GM12878 (cell line): ENCODE data around the gene PSMD11. TPM values are rescaled to one million over a fixed set of nuclear protein-coding genes. Genes with fewer than 3 reads are reported as not detected.

Experiments used
- ATAC-seq: fragments of 200-7000 bp; cut with Tn5 transposase; 3 replicates; pipeline ENCODE4 v1.9.1; 2020; ENCODE audit warnings: mild to moderate bottlenecking, moderate library complexity
- BruUV-seq: library from RNA; stranded (reverse); fragments of 400-500 nt; replicated peaks from 2 replicates; lab custom pipeline; 2021; lab: Mats Ljungman, UMichigan
- CTCF ChIA-PET: fragments of 300-600 bp; sonication (Branson Sonifier 250); formaldehyde crosslinking; extraction: SDS; loops from one replicate; lab custom pipeline; 2021; ENCODE audit warnings: inconsistent platforms; lab: Yijun Ruan, JAX
- POLR2A ChIA-PET: fragments of 350-600 bp; formaldehyde crosslinking; extraction: SDS; loops from one replicate; lab custom pipeline; 2021; ENCODE audit warnings: inconsistent platforms; lab: Charles Lee
- RAD21 ChIA-PET: fragments of 300-600 bp; sonication (Branson Sonifier 250); formaldehyde crosslinking; loops from one replicate; lab custom pipeline; 2023; ENCODE audit warnings: antibody characterized with exemption; ENCODE audit not compliant: unreplicated experiment; lab: Charles Lee
- SMC1A ChIA-PET: fragments of 300-600 bp; sonication (Branson Sonifier 250); formaldehyde crosslinking; loops from one replicate; lab custom pipeline; 2023; ENCODE audit not compliant: unreplicated experiment, uncharacterized antibody; lab: Charles Lee
- DNase-seq: peaks from one replicate; pipeline ENCODE4 v3.0.0-alpha.2; 2011; ENCODE audit warnings: low read depth, low spot score
- FAIRE-seq: peaks from 3 replicates; lab custom pipeline; 2011; peaks lifted over from hg19 to GRCh38; lab: Jason Lieb, UNC
- H2AFZ ChIP-seq: 2 replicates; pipeline ENCODE4 v1.6.0; 2011; ENCODE audit warnings: low read depth, low read length, control low read depth; ENCODE audit not compliant: control insufficient read depth
- H3K27ac ChIP-seq: 2 replicates; pipeline ENCODE4 v1.5.1; 2011; ENCODE audit warnings: control low read depth; ENCODE audit not compliant: control insufficient read depth, insufficient read depth
- H3K27me3 ChIP-seq, 2 experiments: replicated peaks in 1 of 2; 2 replicates each; pipeline versions ENCODE4 v1.6.0 to v1.6.1; 2011; ENCODE audit warnings: low read length in 1 of 2; ENCODE audit not compliant: control insufficient read depth in 2 of 2, insufficient read depth in 2 of 2
- H3K36me3 ChIP-seq, 2 experiments: 2 replicates each; pipeline ENCODE4 v1.5.1; 2011; ENCODE audit warnings: low read length in 1 of 2; ENCODE audit not compliant: control insufficient read depth in 2 of 2, insufficient read depth in 2 of 2
- H3K4me1 ChIP-seq: 2 replicates; pipeline ENCODE4 v1.6.1; 2011; ENCODE audit warnings: mild to moderate bottlenecking, low read length, moderate library complexity, mixed read lengths; ENCODE audit not compliant: control insufficient read depth, insufficient read depth
- H3K4me2 ChIP-seq: 2 replicates; pipeline ENCODE4 v1.6.0; 2011; ENCODE audit warnings: control low read depth; ENCODE audit not compliant: control insufficient read depth, insufficient read depth
- H3K4me3 ChIP-seq: fragments of 200-600 bp; sonication (generic); 2 replicates; pipeline ENCODE4 v1.5.1; 2016
- H3K79me2 ChIP-seq: 2 replicates; pipeline ENCODE4 v1.6.0; 2011; ENCODE audit warnings: low read length; ENCODE audit not compliant: control insufficient read depth, insufficient read depth
- H3K9ac ChIP-seq: 2 replicates; pipeline ENCODE4 v1.8.0; 2011; ENCODE audit warnings: low read length, control low read depth, mixed read lengths; ENCODE audit not compliant: control insufficient read depth, insufficient read depth
- H3K9me3 ChIP-seq: replicated peaks from 3 replicates; pipeline ENCODE4 v1.5.1; 2011; ENCODE audit warnings: mild to moderate bottlenecking, low read length; ENCODE audit not compliant: control insufficient read depth, insufficient read depth
- H4K20me1 ChIP-seq: 2 replicates; pipeline ENCODE4 v1.6.0; 2011; ENCODE audit not compliant: control insufficient read depth, insufficient read depth
- FOS ChIP-seq: IDR thresholded peaks from 3 replicates; pipeline ENCODE4 v1.6.1; 2011; ENCODE audit warnings: borderline replicate concordance; ENCODE audit not compliant: insufficient read length; ENCODE audit errors: extremely low read depth
- IKZF1 ChIP-seq: fragments of 450-650 bp; conservative IDR thresholded peaks from 2 replicates; pipeline ENCODE4 v1.6.1; 2017; ENCODE audit warnings: antibody characterized with exemption, mild to moderate bottlenecking
- POLR2AphosphoS5 ChIP-seq: IDR thresholded peaks from 2 replicates; pipeline ENCODE4 v1.6.1; 2011; ENCODE audit warnings: mild to moderate bottlenecking, low read length, inconsistent platforms
- RAD21 ChIP-seq: IDR thresholded peaks from 2 replicates; pipeline ENCODE4 v1.6.1; 2011; ENCODE audit warnings: mild to moderate bottlenecking, low read depth, low read length, moderate library complexity; ENCODE audit not compliant: insufficient read depth
- RELA ChIP-seq: fragments of 450-650 bp; IDR thresholded peaks from 2 replicates; pipeline ENCODE4 v1.8.0; 2014; ENCODE audit warnings: borderline replicate concordance; ENCODE audit not compliant: partially characterized antibody
- TCF3 ChIP-seq: IDR thresholded peaks from 2 replicates; pipeline ENCODE4 v1.6.1; 2012; ENCODE audit warnings: low read depth, mild to moderate bottlenecking, low read length, borderline replicate concordance; ENCODE audit not compliant: insufficient read depth
- ZNF274 ChIP-seq: IDR thresholded peaks from one replicate; pipeline ENCODE4 v1.8.0; 2011; ENCODE audit not compliant: insufficient read length, insufficient read depth
- WGBS: methylation state at CpG from one replicate; pipeline ENCODE4 v1.1.6; 2016; ENCODE audit warnings: low lambda C conversion rate; ENCODE audit not compliant: insufficient replicate concordance, insufficient coverage; ENCODE audit errors: missing lambda C conversion rate; 5-methylcytosine and 5-hydroxymethylcytosine counted together
- in situ Hi-C: fragments of 300-500 bp; cut with MboI; formaldehyde crosslinking; loops from 9 replicates; pipeline ENCODE4 v1.14.3; 2018; ENCODE audit warnings: mixed read lengths
- intact Hi-C: fragments of 100-400 bp; cut with micrococcal nuclease; formaldehyde crosslinking; loops from one replicate; pipeline ENCODE4 v1.14.2; 2022; ENCODE audit not compliant: unreplicated experiment
- polyA plus RNA-seq, 11 experiments: library from polyadenylated mRNA; depleted of rRNA in 4 of 11; unstranded in 6 of 11; stranded (reverse) in 5 of 11; fragments of >200 nt; fragmentation: Nextera tagmentation in 4 of 11; fragmentation: Illumina TruSeq in 1 of 11; extraction: Ambion mirVana in 4 of 11; extraction: Trizol in 1 of 11; gene quantifications; 1 replicate in 1 of 11; 2 replicates in 10 of 11; pipeline versions ENCODE4 v1.2.1 to v1.2.3, GENCODE V29; 2011 to 2016; ENCODE audit warnings: inconsistent platforms in 2 of 11, missing spikeins in 2 of 11, low read depth in 1 of 11
- total RNA-seq, 4 experiments: library from RNA; depleted of rRNA in 3 of 4; stranded (reverse); fragments of >200 nt in 3 of 4; fragmentation: Illumina TruSeq in 1 of 4; extraction: Trizol in 1 of 4; gene quantifications; 2 replicates each; pipeline versions ENCODE4 v1.2.1 to v1.2.3, GENCODE V29; 2013 to 2021
- TF ChIP-seq, protein P1 (sequence below): IDR thresholded peaks from 2 replicates; pipeline ENCODE4 v1.6.1; 2012; ENCODE audit warnings: low read depth, low read length, improper control_type of control experiment
- TF ChIP-seq, protein P2 (sequence below): fragments of 450-650 bp; formaldehyde crosslinking; IDR thresholded peaks from 2 replicates; pipeline ENCODE4 v1.5.0; 2022; ENCODE audit warnings: mild to moderate bottlenecking, missing genetic modification characterization

The PSMD11 gene
- total and polyA plus RNA-seq, 10 of the 15 experiments (the other 5 are each of a cell fraction or from before 2014, with no cell fraction given) = 84.1 to 319 (median 120) TPM

GRCh38 chr17:32493976-32494513 is 49.7 kb downstream of the PSMD11 start (continued):
- TF ChIP-seq, protein P1, sequence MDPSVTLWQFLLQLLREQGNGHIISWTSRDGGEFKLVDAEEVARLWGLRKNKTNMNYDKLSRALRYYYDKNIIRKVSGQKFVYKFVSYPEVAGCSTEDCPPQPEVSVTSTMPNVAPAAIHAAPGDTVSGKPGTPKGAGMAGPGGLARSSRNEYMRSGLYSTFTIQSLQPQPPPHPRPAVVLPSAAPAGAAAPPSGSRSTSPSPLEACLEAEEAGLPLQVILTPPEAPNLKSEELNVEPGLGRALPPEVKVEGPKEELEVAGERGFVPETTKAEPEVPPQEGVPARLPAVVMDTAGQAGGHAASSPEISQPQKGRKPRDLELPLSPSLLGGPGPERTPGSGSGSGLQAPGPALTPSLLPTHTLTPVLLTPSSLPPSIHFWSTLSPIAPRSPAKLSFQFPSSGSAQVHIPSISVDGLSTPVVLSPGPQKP = no peak
- TF ChIP-seq FOS (no peak), RAD21 (no peak), ZNF274 (no peak), RELA (no peak), IKZF1 (no peak), TCF3 (no peak), POLR2AphosphoS5 (no peak)

DNA sequence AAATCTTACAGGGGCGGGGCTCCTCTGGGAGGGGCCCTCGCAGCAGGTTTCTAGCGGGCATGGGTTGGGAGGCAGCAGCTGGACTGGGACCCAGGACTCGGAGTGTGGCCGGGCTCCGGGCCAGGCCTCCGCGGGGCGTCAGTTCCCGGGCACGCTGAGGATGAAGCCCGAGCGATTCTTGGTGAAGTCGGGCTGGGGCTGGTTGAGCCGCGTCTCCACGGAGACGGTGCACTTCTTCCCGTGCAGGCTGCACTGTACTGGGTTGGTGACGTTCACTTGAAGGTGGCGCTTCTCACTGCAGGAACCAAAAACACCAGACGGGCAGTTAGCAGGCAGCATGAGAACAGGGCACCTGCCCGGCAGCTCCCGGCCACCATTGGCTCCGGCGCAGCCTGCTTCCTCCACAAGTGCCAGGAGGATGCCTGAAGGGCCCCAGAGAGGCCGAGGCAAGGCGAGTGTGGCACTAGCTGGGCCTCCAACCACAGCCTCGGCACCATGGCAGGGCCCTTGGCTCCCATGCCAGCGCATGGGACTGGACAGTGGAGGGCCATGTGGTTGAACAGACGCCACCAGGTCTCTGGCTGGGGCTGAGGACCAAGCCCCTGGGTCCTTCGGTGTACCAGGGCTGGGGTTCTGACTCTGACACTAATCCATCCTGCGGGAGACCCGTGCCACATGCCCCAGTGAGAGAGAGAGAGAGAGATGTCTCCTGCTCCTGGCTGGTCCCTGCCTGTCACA is 50.5 kb downstream of the PSMD11 start:
- Histone ChIP-seq H3K79me2 (peaks cover 24% of the 10 kb centered on the region), H3K36me3 (peaks cover 3 to 10% of the 10 kb centered on the region in 2 experiments; a peak in 3 of 4 replicates), H3K9ac (no peak overlapping the region), H3K4me2 (no peak overlapping the region), H2AFZ (no peak overlapping the region)
- CTCF ChIA-PET = interaction anchor here (0.7 to 1.1 kb wide), 2 partner anchors 17 to 28 kb away, joined by 3 read pairs; no protein-coding TSS in a partner anchor
- WGBS = 89% methylated on average over 33 of the region's 34 CpGs
- RAD21 ChIA-PET = interaction anchor here (16.4 kb wide), 1 partner anchor 24 kb away, joined by 543 read pairs; no protein-coding TSS in a partner anchor
- POLR2A ChIA-PET = interaction anchor here (0.6 to 12.5 kb wide), 5 partner anchors 17 to 108 kb away, joined by 4 to 308 read pairs (median 4); no protein-coding TSS in a partner anchor
- TF ChIP-seq, protein P2, sequence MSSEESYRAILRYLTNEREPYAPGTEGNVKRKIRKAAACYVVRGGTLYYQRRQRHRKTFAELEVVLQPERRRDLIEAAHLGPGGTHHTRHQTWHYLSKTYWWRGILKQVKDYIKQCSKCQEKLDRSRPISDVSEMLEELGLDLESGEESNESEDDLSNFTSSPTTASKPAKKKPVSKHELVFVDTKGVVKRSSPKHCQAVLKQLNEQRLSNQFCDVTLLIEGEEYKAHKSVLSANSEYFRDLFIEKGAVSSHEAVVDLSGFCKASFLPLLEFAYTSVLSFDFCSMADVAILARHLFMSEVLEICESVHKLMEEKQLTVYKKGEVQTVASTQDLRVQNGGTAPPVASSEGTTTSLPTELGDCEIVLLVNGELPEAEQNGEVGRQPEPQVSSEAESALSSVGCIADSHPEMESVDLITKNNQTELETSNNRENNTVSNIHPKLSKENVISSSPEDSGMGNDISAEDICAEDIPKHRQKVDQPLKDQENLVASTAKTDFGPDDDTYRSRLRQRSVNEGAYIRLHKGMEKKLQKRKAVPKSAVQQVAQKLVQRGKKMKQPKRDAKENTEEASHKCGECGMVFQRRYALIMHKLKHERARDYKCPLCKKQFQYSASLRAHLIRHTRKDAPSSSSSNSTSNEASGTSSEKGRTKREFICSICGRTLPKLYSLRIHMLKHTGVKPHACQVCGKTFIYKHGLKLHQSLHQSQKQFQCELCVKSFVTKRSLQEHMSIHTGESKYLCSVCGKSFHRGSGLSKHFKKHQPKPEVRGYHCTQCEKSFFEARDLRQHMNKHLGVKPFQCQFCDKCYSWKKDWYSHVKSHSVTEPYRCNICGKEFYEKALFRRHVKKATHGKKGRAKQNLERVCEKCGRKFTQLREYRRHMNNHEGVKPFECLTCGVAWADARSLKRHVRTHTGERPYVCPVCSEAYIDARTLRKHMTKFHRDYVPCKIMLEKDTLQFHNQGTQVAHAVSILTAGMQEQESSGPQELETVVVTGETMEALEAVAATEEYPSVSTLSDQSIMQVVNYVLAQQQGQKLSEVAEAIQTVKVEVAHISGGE (CRISPR knock-in tag) = no peak
- TF ChIP-seq, all 136 proteins: peak for 0
- in situ Hi-C loops (no loop called here), intact Hi-C loops (no loop called here)
- FAIRE-seq (no peak), DNase-seq (no peak), ATAC-seq (no peak)
- H4K20me1 ChIP-seq = no peaks in the 10 kb centered on the region
- H3K27ac ChIP-seq = no peak overlapping the region
- no TSS peak for BruUV-seq
- H3K4me3 ChIP-seq = no peak overlapping the region
- no peaks in the 10 kb centered on the region for H3K27me3 ChIP-seq
- SMC1A ChIA-PET = interaction anchor here (0.8 to 1.8 kb wide), 7 partner anchors 11 to 64 kb away, joined by 3 to 11 read pairs (median 5); no protein-coding TSS in a partner anchor
- H3K9me3 ChIP-seq = no peaks in the 10 kb centered on the region
- peaks cover 34% of the 10 kb centered on the region for H3K4me1 ChIP-seq
